ENCODE results near the gene CDKAL1. TPM values are rescaled to one million over a fixed set of nuclear protein-coding genes. Genes with fewer than 3 reads are reported as not detected.
"Not testable (repeated sequence)": the region's sequence is repeated elsewhere in the genome, so short reads cannot be mapped to it uniquely, and the experiment has no call there.

CDKAL1 gene
- total RNA-seq, 1 experiment from 2014 or later: 13.8 TPM

DNA sequence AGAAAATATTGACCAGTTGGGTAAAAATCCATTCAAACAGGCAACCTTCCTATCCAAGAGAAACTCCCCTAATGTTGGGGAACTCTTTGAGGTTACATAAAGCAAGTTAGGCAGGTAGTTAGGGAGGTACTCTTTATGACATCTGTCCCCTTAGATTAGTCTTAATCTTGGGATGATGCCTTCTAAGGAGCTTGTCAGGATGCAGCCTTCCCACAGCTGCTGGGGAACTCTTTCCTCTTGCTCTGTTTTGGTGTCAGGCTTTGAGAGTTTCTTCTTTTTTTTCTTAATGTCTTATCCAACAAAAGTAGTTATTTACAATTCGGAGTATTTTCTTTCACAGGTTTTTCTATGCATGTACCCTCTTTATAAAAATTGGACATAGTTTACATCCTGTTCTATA lies 194.8 kb downstream of the CDKAL1 start:
- Histone ChIP-seq H2AFZ (ENCODE audit: low read length) (no peak overlapping the region), H3K9me2 (replicated peaks; ENCODE audit: low read length) (no peaks in the 10 kb centered on the region), H3K27ac (ENCODE audit: low read length) (no peak overlapping the region), H3K79me2 (ENCODE audit: low read length) (no peaks in the 10 kb centered on the region), H3K4me2 (ENCODE audit: low read length) (no peak overlapping the region), H3K27me3 (ENCODE audit: low read length) (no peaks in the 10 kb centered on the region), H3F3A (ENCODE audit: low read length, unreplicated experiment) (no peaks in the 10 kb centered on the region), H3K36me3 (ENCODE audit: low read depth, low read length) (no peaks in the 10 kb centered on the region), H3K9ac (ENCODE audit: low read length) (no peak overlapping the region), H3K4me1 (ENCODE audit: insufficient read depth, low read length) (no peaks in the 10 kb centered on the region), H4K20me1 (ENCODE audit: low read length) (no peaks in the 10 kb centered on the region), H3K4me3 (ENCODE audit: low read length) (no peak overlapping the region), H3K9me3 (ENCODE audit: low read length) (no peaks in the 10 kb centered on the region)
- ChIA-PET CTCF (no interaction called here), POLR2A (ENCODE audit: unreplicated experiment) (no interaction called here)
- BruUV-seq (replicated peaks): no TSS peak
- ATAC-seq: no peak
- TF ChIP-seq EZH2phosphoT487 (IDR thresholded peaks at IDR 0.05; ENCODE audit: borderline replicate concordance, low read length) (no peak), EZH2 (IDR thresholded peaks at IDR 0.05; ENCODE audit: low read length, unreplicated experiment) (no peak)
- TF ChIP-seq, protein P1, sequence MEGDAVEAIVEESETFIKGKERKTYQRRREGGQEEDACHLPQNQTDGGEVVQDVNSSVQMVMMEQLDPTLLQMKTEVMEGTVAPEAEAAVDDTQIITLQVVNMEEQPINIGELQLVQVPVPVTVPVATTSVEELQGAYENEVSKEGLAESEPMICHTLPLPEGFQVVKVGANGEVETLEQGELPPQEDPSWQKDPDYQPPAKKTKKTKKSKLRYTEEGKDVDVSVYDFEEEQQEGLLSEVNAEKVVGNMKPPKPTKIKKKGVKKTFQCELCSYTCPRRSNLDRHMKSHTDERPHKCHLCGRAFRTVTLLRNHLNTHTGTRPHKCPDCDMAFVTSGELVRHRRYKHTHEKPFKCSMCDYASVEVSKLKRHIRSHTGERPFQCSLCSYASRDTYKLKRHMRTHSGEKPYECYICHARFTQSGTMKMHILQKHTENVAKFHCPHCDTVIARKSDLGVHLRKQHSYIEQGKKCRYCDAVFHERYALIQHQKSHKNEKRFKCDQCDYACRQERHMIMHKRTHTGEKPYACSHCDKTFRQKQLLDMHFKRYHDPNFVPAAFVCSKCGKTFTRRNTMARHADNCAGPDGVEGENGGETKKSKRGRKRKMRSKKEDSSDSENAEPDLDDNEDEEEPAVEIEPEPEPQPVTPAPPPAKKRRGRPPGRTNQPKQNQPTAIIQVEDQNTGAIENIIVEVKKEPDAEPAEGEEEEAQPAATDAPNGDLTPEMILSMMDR (conservative IDR thresholded peaks at IDR 0.05; ENCODE audit: low read depth, low read length): no peak
- intact Hi-C loops (cut with micrococcal nuclease): no loop called here
- DNase-seq: no peak

DNA sequence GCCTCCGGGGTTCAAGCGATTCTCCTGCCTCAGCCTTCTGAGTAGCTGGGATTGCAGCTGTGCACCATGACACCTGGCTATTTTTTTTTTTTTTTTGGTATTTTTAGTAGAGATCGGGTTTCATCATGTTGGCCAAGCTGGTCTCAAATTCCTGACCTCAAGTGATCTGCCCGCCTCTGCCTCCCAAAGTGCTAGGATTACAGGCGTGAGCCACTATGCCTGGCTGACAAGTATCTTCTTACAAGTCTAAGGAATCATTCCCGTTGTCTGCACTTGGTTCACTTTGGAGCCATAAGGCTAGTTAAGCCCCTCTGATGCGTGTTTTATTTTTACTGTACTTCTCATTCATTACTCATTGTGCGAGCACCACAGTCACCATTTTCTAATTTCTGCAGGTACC lies 198.1 kb downstream of the CDKAL1 start:
- H3K27ac ChIP-seq (ENCODE audit: low read length); H3K4me3 ChIP-seq (ENCODE audit: low read length); H3K27me3 ChIP-seq (ENCODE audit: low read length); H3K4me2 ChIP-seq (ENCODE audit: low read length); H3K4me1 ChIP-seq (ENCODE audit: insufficient read depth, low read length); POLR2A ChIA-PET (ENCODE audit: unreplicated experiment); ATAC-seq; intact Hi-C loops (cut with micrococcal nuclease); H3K9me3 ChIP-seq (ENCODE audit: low read length); H4K20me1 ChIP-seq (ENCODE audit: low read length); H2AFZ ChIP-seq (ENCODE audit: low read length); BruUV-seq (replicated peaks); H3K36me3 ChIP-seq (ENCODE audit: low read depth, low read length); H3K9me2 ChIP-seq (replicated peaks; ENCODE audit: low read length); CTCF ChIA-PET; H3K9ac ChIP-seq (ENCODE audit: low read length); H3F3A ChIP-seq (ENCODE audit: low read length, unreplicated experiment); H3K79me2 ChIP-seq (ENCODE audit: low read length): not testable (repeated sequence)
- peak; percentile 10 for DNase-seq

DNA sequence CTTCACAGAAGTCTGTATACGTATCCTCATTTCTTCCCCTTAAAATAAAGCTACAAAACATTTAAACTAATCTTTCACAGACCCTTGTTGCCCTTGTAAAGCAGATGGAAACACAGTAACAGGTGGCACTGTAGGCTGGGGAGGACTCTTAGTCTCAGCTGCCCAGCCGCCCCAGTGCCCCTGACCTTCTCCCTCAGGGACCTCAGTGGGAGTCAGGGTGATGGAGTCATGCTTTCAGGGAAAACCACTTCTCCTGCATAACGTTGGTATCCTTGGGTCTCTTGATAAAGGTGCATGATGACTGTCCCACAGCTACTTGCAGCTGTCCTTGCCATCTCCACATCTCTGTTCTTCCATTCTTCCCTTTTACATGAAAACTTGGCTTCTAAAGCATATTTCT lies 198.6 kb downstream of the CDKAL1 start:
- CTCF ChIA-PET: no interaction called here
- DNase-seq (no peak), ATAC-seq (no peak)
- POLR2A ChIA-PET (ENCODE audit: unreplicated experiment): no interaction called here
- intact Hi-C loops (cut with micrococcal nuclease): no loop called here
- no peak overlapping the region for H3K9ac ChIP-seq (ENCODE audit: low read length)
- no peaks in the 10 kb centered on the region for H3K36me3 ChIP-seq (ENCODE audit: low read depth, low read length)
- no TSS peak for BruUV-seq (replicated peaks)
- H3K9me2 ChIP-seq (replicated peaks; ENCODE audit: low read length): no peaks in the 10 kb centered on the region
- H3K4me3 ChIP-seq (ENCODE audit: low read length): no peak overlapping the region
- H3F3A ChIP-seq (ENCODE audit: low read length, unreplicated experiment): no peaks in the 10 kb centered on the region
- no peaks in the 10 kb centered on the region for H3K79me2 ChIP-seq (ENCODE audit: low read length)
- no peaks in the 10 kb centered on the region for H4K20me1 ChIP-seq (ENCODE audit: low read length)
- H3K4me2 ChIP-seq (ENCODE audit: low read length): no peak overlapping the region
- no peak overlapping the region for H3K27ac ChIP-seq (ENCODE audit: low read length)
- H3K9me3 ChIP-seq (ENCODE audit: low read length): no peaks in the 10 kb centered on the region
- TF ChIP-seq, protein P1 (conservative IDR thresholded peaks at IDR 0.05; ENCODE audit: low read depth, low read length): no peak
- TF ChIP-seq EZH2 (IDR thresholded peaks at IDR 0.05; ENCODE audit: low read length, unreplicated experiment) (no peak), EZH2phosphoT487 (IDR thresholded peaks at IDR 0.05; ENCODE audit: borderline replicate concordance, low read length) (no peak)
- H3K4me1 ChIP-seq (ENCODE audit: insufficient read depth, low read length): no peaks in the 10 kb centered on the region
- no peak overlapping the region for H2AFZ ChIP-seq (ENCODE audit: low read length)
- no peaks in the 10 kb centered on the region for H3K27me3 ChIP-seq (ENCODE audit: low read length)
